Heart left ventricle (tissue), 16 donors: Measurements from ENCODE around the gene ETV6. TPM values are rescaled to one million over a fixed set of nuclear protein-coding genes. Genes with fewer than 3 reads are reported as not detected.
A peak's percentile ranks its signal among the peaks of the same experiment; 100 is the strongest.

Experiments
- ATAC-seq, 4 donors: fragments of 200-7000 bp; cut with Tn5 transposase; one replicate each; pipeline ENCODE4 v1.9.1; 2020 to 2022; ENCODE audit warnings: moderate library complexity in 4 of 4, mild to moderate bottlenecking in 3 of 4, moderate number of reproducible peaks in 1 of 4
- DNase-seq, 5 donors: peaks; one replicate each; pipeline ENCODE4 v3.0.0-alpha.2; 2020
- H3K27ac ChIP-seq, 12 donors: fragments of 200-600 bp; sonication (generic) in 4 of 12; one replicate each; pipeline versions ENCODE4 v1.5.0 to v1.8.0; 2016 to 2022; ENCODE audit warnings: mild to moderate bottlenecking in 2 of 12
- H3K27me3 ChIP-seq, 9 donors: fragments of 200-600 bp; sonication (generic) in 2 of 9; one replicate each; pipeline versions ENCODE4 v1.5.1 to v1.8.0; 2016 to 2022; ENCODE audit warnings: mild to moderate bottlenecking in 3 of 9
- H3K36me3 ChIP-seq, 9 donors: fragments of 200-600 bp; sonication (generic) in 2 of 9; one replicate each; pipeline versions ENCODE4 v1.5.0 to v1.8.0; 2018 to 2022; ENCODE audit warnings: mild to moderate bottlenecking in 2 of 9
- H3K4me1 ChIP-seq, 12 donors: fragments of 200-600 bp; sonication (generic) in 4 of 12; one replicate each; pipeline versions ENCODE4 v1.5.0 to v1.8.0; 2016 to 2022; ENCODE audit warnings: mild to moderate bottlenecking in 3 of 12
- H3K4me3 ChIP-seq, 12 donors: fragments of 200-600 bp; sonication (generic) in 4 of 12; one replicate each; pipeline versions ENCODE4 v1.5.0 to v1.8.0; 2017 to 2022; ENCODE audit warnings: mild to moderate bottlenecking in 9 of 12, moderate library complexity in 4 of 12
- H3K9me3 ChIP-seq, 12 donors: fragments of 200-600 bp; sonication (generic) in 4 of 12; one replicate each; pipeline versions ENCODE4 v1.5.0 to v1.8.0; 2016 to 2022; ENCODE audit warnings: mild to moderate bottlenecking in 1 of 12
- POLR2A ChIP-seq, 2 donors: fragments of 450-650 bp; IDR thresholded peaks; one replicate each; pipeline ENCODE4 v1.6.1; 2017; ENCODE audit warnings: antibody characterized with exemption in 2 of 2, mild to moderate bottlenecking in 2 of 2, moderate library complexity in 2 of 2
- WGBS, 4 donors: extraction: QIAGEN DNeasy Blood & Tissue Kit in 2 of 4; methylation state at CpG; one replicate each; pipeline versions ENCODE4 v1.1.5 to v1.1.7; 2013 to 2018; 5-methylcytosine and 5-hydroxymethylcytosine counted together
- intact Hi-C, 10 donors: fragments of 100-400 bp; cut with DNase I; formaldehyde crosslinking; loops; one replicate each; pipeline versions ENCODE4 v1.11.1 to v1.14.2; 2022
- polyA plus RNA-seq, 2 donors: library from polyadenylated mRNA; stranded (reverse); fragments of 200-250 nt; gene quantifications; one replicate each; pipeline ENCODE4 v1.2.3, GENCODE V29; 2013
- total RNA-seq, 9 donors: library from RNA; depleted of rRNA in 2 of 9; stranded (reverse); fragments of >200 nt in 2 of 9; fragmentation: NEBNext Ultra II Directional in 3 of 9; extraction: Animal tissue kit (Norgen Biotek cat#: 25700) in 3 of 9; gene quantifications; one replicate each; pipeline versions ENCODE4 v1.1.0 to v1.2.4, GENCODE V29; 2016 to 2023
- TF ChIP-seq, protein P1 (sequence below), 12 donors: fragments of 200-600 bp; sonication (generic) in 4 of 12; IDR thresholded peaks; one replicate each; pipeline versions ENCODE4 v1.5.0 to v1.8.0; 2018 to 2022; ENCODE audit warnings: antibody characterized with exemption in 12 of 12, mild to moderate bottlenecking in 5 of 12
- donor health status: ischemic (EF 13 %, LVEDD 7.1; RV severe dilation, severe dysfunction).
- donor health status: healthy with polysubstance abuse.
- donor health status: DM: no; HTN: yes; CAD: no.
- donor health status: DM: no; HTN: no; CAD: no.
- donor health status: ischemic (EF 25% LVEDD 6.9; RV normal size, moderate dysfunction).
- donor health status: ischemic (EF 25% LVEDD 5.7; RV mildly dilated, moderate dysfunction).
- donor health status: healthy.
- donor health status: DM: yes; HTN: yes; CAD: no.
- donor health status: ischemic (EF 35%, LVEDD 5.7; RV mildly dilated, moderate dysfunction).
- donor health status: nonischemic (EF 11% LVEDD 7.7; RV severe dilation, severe dysfunction).
- donor health status: DM: yes; HTN: yes; CAD: no.
- donor health status: PGD.
- donor health status: ischemic (EF 29% LVEDD 5.4; RV normal size, mild dysfunction).
- donor health status: nonischemic (EF 23%, LVEDD 6.1; RV moderate dilation, normal function).

Gene ETV6
- total and polyA plus RNA-seq, 11 donors: 3.9 to 37.3 (median 12.4) TPM

DNA sequence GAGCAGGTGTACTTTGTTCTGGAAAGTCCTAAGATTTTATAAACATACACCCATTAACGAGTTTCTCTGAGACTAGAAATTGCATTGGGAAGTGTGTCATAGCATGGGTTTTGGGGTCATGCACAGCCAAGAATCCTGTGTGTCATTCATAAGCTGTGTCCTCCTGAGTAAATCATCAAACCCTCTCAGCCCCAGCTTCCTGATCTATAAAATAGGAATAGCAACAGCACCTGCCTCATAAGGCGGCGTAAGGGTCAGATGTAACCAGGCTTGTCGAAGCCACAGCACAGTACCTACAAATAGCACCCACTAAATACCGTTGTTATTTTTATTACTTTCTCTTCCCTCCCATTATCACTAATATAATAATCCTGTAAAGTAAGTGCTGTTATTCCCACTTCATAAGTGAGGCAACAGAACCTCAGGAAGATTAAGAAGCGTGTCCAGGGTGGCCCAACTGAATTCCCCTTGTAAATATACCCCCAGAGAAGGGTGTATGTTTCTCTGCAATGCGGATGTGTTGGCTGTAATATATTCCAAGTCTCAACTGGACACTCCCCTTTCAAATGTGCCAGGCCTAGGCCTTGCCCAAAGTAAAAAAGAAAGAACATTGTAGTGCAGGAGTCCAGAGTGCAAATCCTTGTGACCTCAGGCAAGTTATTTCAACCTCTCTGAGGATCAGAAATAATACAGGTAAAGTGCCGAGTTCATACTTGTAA, 233.0 kb downstream of the ETV6 start:
- TF ChIP-seq, protein P1, sequence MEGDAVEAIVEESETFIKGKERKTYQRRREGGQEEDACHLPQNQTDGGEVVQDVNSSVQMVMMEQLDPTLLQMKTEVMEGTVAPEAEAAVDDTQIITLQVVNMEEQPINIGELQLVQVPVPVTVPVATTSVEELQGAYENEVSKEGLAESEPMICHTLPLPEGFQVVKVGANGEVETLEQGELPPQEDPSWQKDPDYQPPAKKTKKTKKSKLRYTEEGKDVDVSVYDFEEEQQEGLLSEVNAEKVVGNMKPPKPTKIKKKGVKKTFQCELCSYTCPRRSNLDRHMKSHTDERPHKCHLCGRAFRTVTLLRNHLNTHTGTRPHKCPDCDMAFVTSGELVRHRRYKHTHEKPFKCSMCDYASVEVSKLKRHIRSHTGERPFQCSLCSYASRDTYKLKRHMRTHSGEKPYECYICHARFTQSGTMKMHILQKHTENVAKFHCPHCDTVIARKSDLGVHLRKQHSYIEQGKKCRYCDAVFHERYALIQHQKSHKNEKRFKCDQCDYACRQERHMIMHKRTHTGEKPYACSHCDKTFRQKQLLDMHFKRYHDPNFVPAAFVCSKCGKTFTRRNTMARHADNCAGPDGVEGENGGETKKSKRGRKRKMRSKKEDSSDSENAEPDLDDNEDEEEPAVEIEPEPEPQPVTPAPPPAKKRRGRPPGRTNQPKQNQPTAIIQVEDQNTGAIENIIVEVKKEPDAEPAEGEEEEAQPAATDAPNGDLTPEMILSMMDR (IDR thresholded peaks at IDR 0.05): no peak
- no peak for TF ChIP-seq POLR2A (IDR thresholded peaks at IDR 0.05)
- Histone ChIP-seq H3K27me3 (no peaks in the 10 kb centered on the region), H3K36me3 (peaks cover 0 to 30% (median 20%) of the 10 kb centered on the region in 9 donors), H3K9me3 (no peaks in the 10 kb centered on the region), H3K27ac (peak overlapping the region in 4 of 12 donors; percentile 7 to 60 (median 32)), H3K4me3 (no peak overlapping the region), H3K4me1 (peaks cover 7 to 87% (median 38%) of the 10 kb centered on the region in 12 donors)
- DNase-seq (no peak), ATAC-seq (no peak)
- 75 to 83% (median 80%) methylated on average over 8 of the region's 8 CpGs for WGBS, 4 donors
- intact Hi-C loops: loop anchor here in 3 of 10 donors (5.0 to 10.0 kb wide), 3 partner anchors 142 to 238 kb away; partner anchors contain the start of gene ETV6 (in 1 of the 3)

DNA sequence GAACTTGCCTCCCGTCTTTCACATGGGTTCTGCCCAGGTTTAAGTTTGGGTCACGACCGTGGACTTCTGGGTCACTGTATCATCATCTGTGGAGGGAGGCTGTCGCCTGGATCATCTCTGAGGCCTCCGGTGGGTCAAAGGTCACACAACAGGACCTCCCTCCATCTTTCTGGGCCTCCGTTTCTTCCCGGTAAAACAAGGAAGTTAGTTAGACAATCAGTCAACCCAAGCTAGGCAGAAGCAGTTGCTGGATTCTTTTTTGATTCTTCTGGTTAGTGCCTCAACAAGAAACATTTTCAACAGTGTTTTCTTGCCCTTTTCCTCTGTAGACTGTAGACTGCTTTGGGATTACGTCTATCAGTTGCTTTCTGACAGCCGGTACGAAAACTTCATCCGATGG, 234.6 kb downstream of the ETV6 start:
- WGBS, 4 donors: 67 to 83% (median 71%) methylated on average over 11 of the region's 11 CpGs
- DNase-seq (no peak), ATAC-seq (no peak)
- Histone ChIP-seq H3K36me3 (peaks cover 0 to 45% (median 33%) of the 10 kb centered on the region in 9 donors), H3K4me3 (no peak overlapping the region), H3K27me3 (no peaks in the 10 kb centered on the region), H3K27ac (peak overlapping the region in 10 of 12 donors; percentile 32 to 89 (median 57)), H3K4me1 (peaks cover 0 to 70% (median 24%) of the 10 kb centered on the region in 12 donors), H3K9me3 (no peaks in the 10 kb centered on the region)
- TF ChIP-seq, protein P1 (IDR thresholded peaks at IDR 0.05): no peak
- no peak for TF ChIP-seq POLR2A (IDR thresholded peaks at IDR 0.05)
- intact Hi-C loops: loop anchor here in 3 of 10 donors (5.0 to 10.0 kb wide), 3 partner anchors 141 to 239 kb away; partner anchors contain the start of gene ETV6 (in 1 of the 3)

DNA sequence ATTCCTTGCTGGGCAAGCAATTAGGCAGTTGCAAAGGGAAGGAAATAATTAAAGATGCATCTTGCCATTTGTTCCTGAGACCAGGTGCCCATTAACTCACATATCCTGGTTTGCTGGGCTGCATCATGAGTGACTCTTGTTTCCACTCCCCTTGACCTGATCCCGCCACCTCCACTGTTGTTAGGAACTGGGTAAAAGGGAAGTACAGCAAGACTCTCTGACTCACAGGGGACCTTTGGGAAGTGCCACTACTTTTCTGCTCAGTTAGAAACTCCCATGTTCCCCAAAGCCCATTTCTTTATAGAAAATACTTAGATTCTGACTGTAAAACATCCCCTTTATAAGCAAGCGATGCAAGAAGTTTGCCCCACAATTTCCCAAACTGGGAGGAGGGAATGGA, 235.2 kb downstream of the ETV6 start:
- Histone ChIP-seq H3K9me3 (no peaks in the 10 kb centered on the region), H3K27ac (peak overlapping the region in 11 of 12 donors; percentile 32 to 89 (median 54)), H3K36me3 (peaks cover 0 to 46% (median 33%) of the 10 kb centered on the region in 9 donors), H3K27me3 (no peaks in the 10 kb centered on the region), H3K4me1 (peaks cover 0 to 64% (median 20%) of the 10 kb centered on the region in 12 donors), H3K4me3 (no peak overlapping the region)
- ATAC-seq (peak in 3 of 4 donors; percentile 49 to 66 (median 57)), DNase-seq (peak in 2 of 5 donors; percentile 33 to 50)
- TF ChIP-seq, protein P1 (IDR thresholded peaks at IDR 0.05): no peak
- TF ChIP-seq POLR2A (IDR thresholded peaks at IDR 0.05): no peak
- intact Hi-C loops: loop anchor here in 5 of 10 donors (5.0 to 10.0 kb wide), 4 partner anchors 140 to 240 kb away; partner anchors contain the start of gene ETV6 (in 2 of the 5)
- 79 to 93% (median 84%) methylated on average over 2 of the region's 2 CpGs for WGBS, 4 donors
